HG02759 (cell line): ENCODE measurements around the gene PNO1.

Experiments
- ATAC-seq: cut with Tn5 transposase; IDR thresholded peaks from one replicate; pipeline ENCODE4 v1.9.1; 2021; ENCODE audit warnings: mild to moderate bottlenecking, moderate library complexity; ENCODE audit not compliant: unreplicated experiment

PNO1 gene

DNA sequence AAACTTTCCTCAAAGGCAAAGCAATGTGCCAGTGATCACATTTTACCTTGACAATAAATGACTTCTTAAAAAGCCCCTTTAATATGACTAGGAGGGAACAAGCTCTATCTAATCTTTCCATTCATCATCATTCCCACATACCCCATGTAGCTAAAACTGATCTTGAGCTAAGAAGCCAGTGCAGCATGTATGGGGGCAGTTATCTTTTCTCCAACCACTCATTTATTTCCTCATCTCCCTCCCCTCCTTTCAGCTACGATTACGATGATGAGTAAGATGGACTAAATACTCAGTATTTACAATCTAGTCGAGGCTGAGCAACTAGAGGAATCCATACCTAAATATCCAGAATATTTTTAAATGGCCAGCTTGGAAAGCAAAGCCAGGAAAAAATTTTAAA, 35.5 kb downstream of the PNO1 start:
- ATAC-seq: no peak

DNA sequence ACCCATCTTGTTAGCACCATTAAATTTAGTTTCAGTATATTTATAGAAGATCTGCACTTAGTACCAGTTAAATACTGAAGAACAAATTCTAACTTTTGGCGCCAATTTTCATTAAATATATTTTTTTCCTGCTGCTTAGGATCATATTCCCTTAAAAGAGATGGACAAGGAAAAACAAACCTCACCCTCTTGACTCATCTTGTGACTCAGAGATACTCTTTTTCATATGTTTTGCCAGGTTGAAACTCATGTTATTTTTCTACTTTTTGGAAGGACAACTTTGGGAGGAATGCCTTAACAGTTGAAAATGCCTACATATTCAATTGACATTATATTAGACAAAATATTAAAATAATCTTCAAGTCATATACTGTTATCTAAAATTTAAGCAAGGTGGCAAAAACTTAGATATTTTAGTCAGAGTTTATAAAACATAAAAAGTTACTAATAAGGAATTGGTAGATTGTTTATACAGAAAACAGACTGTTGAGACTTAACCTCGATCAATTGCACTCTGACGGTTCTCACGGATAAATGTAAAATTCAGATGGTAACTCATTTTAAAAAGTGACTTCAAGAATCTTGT, 36.2 kb downstream of the PNO1 start:
- ATAC-seq: no peak

DNA sequence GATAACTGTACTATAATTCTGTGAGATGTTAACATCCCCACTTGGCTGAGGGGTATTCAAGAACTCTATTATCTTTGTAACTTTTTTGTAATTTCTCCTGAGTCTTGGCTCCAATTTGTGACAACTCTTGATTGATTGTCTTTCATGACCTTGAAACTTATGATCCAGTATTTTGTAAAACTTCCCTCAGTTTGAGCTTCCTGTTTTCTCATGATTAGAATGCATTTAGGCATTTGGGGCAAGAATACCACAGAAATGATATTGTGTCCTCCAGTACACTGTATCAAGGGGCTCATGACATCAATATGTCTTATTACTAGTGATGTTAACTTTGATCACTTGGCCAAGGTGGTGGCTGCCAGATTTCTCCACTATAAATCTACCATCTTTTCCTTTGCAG, 37.4 kb downstream of the PNO1 start:
- no peak for ATAC-seq

GRCh38 chr2:68196120-68196716, 38.5 kb downstream of the PNO1 start:
- no peak for ATAC-seq

DNA sequence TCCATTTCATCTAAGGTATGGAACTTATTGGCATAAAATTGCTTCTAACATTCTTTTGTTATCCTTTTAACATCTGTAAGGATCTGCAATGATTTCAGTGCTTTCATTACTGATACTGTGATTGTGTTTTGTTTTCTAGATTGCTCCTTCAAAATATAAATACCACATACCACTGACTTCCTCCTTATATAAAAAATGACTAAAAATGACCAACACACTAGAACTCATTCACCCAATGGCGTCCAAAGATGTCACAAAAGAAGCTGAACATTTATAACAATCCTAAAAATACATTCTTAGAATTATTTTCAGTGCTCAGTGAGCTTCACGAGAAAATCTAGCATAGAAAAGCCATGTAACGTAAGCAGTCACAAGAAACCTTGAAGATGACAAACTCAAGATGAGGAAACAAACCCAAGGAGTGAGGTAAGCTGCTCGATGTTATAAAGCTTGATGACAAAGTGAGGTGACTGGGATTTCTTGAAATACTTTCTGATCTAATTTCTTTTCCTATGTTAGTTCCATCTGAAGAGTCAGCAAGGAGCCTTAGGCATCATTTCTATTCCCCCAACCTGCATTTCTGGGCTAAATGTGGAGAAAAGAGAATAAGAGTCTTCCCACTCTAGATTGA, 42.6 kb downstream of the PNO1 start:
- ATAC-seq: no peak

DNA sequence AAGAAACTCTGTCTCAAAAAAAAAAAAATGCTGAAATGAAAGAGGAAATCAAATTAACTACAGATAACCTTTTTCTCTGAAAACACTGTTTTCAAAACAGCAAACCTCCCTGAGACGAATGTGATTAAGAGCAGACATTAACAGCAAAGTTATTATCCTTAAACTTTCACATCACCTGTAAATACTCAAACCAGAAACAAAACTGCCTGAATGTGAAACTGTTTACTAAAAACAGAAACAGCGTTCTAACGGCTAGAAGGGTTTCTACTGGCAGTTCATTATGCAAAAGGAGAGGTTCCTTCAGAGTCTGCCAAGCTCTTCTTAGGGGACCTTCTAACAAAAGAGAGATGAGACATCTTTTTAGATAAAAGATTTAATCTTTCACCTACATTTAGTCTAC, 45.9 kb downstream of the PNO1 start:
- ATAC-seq: peak; percentile 93

DNA sequence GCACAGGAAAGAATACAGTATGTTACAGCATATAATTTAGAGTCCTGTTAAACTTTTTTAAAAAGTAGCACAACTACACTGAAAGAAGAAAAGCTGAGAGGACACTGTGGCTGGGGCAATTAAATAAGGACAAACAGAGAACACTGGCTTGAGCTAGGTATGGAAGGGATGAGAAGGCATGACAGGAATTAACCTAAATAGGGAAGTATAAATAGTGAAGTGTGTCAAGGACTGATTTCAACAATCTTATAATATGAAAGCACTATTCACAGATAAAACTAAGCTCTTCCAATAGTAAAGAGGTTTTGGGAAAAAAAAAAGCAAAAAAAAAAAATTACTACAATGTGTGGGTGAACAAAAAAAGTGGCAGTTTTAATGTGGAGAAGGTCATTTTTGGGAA, 49.1 kb downstream of the PNO1 start:
- no peak for ATAC-seq

DNA sequence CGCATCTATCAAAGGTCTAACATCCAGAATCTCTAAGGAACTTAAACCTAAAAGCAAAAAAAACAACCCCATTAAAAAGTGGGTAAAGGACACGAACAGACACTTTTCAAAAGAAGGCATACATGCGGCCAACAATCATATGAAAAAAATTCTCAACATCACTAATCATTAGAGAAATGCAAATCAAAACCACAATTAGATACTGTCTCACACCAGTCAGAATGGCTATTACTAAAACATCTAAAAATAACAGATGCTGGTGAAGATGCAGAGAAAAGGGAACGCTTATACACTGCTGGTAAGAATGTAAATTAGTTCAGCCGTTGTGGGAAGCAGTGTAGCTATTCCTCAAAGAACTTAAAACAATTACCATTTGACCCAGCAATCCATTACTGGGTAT, 56.7 kb downstream of the PNO1 start:
- ATAC-seq: peak; percentile 87

DNA sequence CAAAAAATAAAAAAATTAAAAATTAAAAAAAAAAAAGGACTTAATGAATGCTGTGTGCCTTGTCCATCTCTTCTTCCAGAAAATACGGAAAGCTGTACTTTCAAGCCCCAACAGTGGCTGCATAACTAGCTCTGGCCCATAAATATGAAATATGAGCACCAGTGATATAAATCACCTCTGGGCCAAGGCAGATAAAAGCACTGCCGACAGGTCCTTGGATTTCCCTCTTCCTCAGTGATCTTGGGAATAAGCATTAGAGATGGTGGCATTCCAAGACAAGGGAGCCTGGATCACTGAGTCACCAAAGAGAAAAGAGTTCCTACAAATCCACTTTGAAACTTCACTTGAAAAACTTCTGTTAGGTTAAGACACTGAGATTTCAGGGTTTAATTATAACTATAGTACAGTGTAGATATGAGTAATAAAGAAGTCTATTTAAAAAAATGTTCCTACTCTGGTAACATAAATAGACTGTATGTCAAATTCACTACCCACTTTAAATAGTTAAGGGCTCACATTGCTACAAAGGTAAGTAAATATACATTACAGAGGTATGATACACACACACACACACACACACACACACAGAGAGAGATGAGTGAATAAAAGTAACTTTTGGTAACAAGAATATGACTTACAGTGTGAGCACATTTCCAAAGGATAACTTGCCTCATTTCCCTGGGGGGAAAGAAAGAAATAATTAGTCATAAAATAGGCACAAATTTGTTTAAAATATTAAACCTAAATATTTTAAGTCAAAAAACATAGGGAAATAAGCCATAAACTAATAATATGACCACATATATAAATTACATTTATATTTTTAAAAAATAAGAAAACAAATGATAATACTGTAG, 59.0 kb downstream of the PNO1 start:
- ATAC-seq: no peak

GRCh38 chr2:68217729-68218128, 60.0 kb downstream of the PNO1 start:
- no peak for ATAC-seq

DNA sequence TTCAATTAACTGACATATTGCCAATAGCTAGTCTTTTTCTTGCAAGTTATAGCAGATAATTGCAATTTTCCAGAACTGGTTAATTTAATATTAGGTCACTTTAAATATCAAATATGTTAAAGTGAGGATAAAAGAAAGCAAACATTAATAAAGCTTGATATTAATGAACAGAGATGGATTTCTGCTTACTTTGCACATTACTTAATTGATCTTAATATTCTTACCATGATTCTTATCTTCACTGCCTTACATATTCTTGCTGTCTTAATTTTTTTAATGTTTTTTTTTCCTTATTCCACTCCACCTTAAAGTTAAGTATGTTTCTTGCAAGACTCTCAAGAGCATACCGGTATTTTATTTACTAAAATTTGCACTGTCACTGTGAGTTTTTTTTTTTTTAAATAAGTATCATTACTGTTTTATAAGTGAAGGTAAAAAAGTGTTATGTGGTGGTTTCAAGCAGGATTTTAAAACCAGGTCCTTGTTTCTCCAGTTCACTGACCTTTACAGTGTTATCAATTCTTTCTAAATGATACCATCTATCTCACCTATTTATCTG, 60.7 kb downstream of the PNO1 start:
- ATAC-seq: no peak

GRCh38 chr2:68222287-68222686, 64.6 kb downstream of the PNO1 start:
- no peak for ATAC-seq

- ATAC-seq: no peak
Measured at GRCh38 chr2:68223419-68223818, 65.7 kb downstream of the PNO1 start.

GRCh38 chr2:68225119-68225632, 67.5 kb downstream of the PNO1 start:
- ATAC-seq: peak; percentile 82
